Measurements from ENCODE around the gene NXPH1.

GRCh38 chr7:8585591-8585990, 152.2 kb downstream of the NXPH1 start:
- TF ChIP-seq, protein P1, sequence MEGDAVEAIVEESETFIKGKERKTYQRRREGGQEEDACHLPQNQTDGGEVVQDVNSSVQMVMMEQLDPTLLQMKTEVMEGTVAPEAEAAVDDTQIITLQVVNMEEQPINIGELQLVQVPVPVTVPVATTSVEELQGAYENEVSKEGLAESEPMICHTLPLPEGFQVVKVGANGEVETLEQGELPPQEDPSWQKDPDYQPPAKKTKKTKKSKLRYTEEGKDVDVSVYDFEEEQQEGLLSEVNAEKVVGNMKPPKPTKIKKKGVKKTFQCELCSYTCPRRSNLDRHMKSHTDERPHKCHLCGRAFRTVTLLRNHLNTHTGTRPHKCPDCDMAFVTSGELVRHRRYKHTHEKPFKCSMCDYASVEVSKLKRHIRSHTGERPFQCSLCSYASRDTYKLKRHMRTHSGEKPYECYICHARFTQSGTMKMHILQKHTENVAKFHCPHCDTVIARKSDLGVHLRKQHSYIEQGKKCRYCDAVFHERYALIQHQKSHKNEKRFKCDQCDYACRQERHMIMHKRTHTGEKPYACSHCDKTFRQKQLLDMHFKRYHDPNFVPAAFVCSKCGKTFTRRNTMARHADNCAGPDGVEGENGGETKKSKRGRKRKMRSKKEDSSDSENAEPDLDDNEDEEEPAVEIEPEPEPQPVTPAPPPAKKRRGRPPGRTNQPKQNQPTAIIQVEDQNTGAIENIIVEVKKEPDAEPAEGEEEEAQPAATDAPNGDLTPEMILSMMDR (IDR thresholded peaks at IDR 0.05): no peak
- no peak for TF ChIP-seq POLR2A (IDR thresholded peaks at IDR 0.05)
- no peak for TF ChIP-seq EP300 (IDR thresholded peaks at IDR 0.05)
